ENCODE data around the gene ETV6. TPM values are rescaled to one million over a fixed set of nuclear protein-coding genes. Genes with fewer than 3 reads are reported as not detected.

Gene ETV6
- total RNA-seq, 1 donor from 2014 or later: 33.4 TPM

- Mint-ChIP-seq H3K36me3 (ENCODE audit: low read depth) (peaks cover 6% of the 10 kb centered on the region), H3K4me3 (ENCODE audit: unreplicated experiment) (no peak overlapping the region), H3K27ac (ENCODE audit: unreplicated experiment) (peak overlapping the region; percentile 90), H3K27me3 (ENCODE audit: low read depth) (no peaks in the 10 kb centered on the region), H3K4me1 (ENCODE audit: low read depth) (peaks cover 80% of the 10 kb centered on the region), H3K9me3 (ENCODE audit: low read depth) (no peaks in the 10 kb centered on the region)
- DNase-seq (ENCODE audit: low spot score): no peak
- TF ChIP-seq CTCF (IDR thresholded peaks at IDR 0.05): no peak
Observed at GRCh38 chr12:11756022-11756421, 106.5 kb downstream of the ETV6 start.

GRCh38 chr12:11756523-11756922 is 107.0 kb downstream of the ETV6 start:
- Mint-ChIP-seq H3K4me1 (ENCODE audit: low read depth) (peaks cover 77% of the 10 kb centered on the region), H3K27ac (ENCODE audit: unreplicated experiment) (peak overlapping the region; percentile 90), H3K27me3 (ENCODE audit: low read depth) (no peaks in the 10 kb centered on the region), H3K9me3 (ENCODE audit: low read depth) (no peaks in the 10 kb centered on the region), H3K4me3 (ENCODE audit: unreplicated experiment) (no peak overlapping the region), H3K36me3 (ENCODE audit: low read depth) (peaks cover 6% of the 10 kb centered on the region)
- DNase-seq (ENCODE audit: low spot score): no peak
- no peak for TF ChIP-seq CTCF (IDR thresholded peaks at IDR 0.05)

- TF ChIP-seq CTCF (IDR thresholded peaks at IDR 0.05): no peak
- Mint-ChIP-seq H3K27me3 (ENCODE audit: low read depth) (no peaks in the 10 kb centered on the region), H3K27ac (ENCODE audit: unreplicated experiment) (peak overlapping the region; percentile 81), H3K36me3 (ENCODE audit: low read depth) (peaks cover 6% of the 10 kb centered on the region), H3K9me3 (ENCODE audit: low read depth) (no peaks in the 10 kb centered on the region), H3K4me3 (ENCODE audit: unreplicated experiment) (no peak overlapping the region), H3K4me1 (ENCODE audit: low read depth) (peaks cover 75% of the 10 kb centered on the region)
- DNase-seq (ENCODE audit: low spot score): no peak
Observed at GRCh38 chr12:11757095-11757494, 107.6 kb downstream of the ETV6 start.

GRCh38 chr12:11757531-11757930 is 108.1 kb downstream of the ETV6 start:
- Mint-ChIP-seq H3K4me3 (ENCODE audit: unreplicated experiment) (no peak overlapping the region), H3K27ac (ENCODE audit: unreplicated experiment) (no peak overlapping the region), H3K36me3 (ENCODE audit: low read depth) (peaks cover 6% of the 10 kb centered on the region), H3K9me3 (ENCODE audit: low read depth) (no peaks in the 10 kb centered on the region), H3K4me1 (ENCODE audit: low read depth) (peaks cover 79% of the 10 kb centered on the region), H3K27me3 (ENCODE audit: low read depth) (no peaks in the 10 kb centered on the region)
- TF ChIP-seq CTCF (IDR thresholded peaks at IDR 0.05): no peak
- DNase-seq (ENCODE audit: low spot score): no peak

GRCh38 chr12:11758087-11758486 is 108.6 kb downstream of the ETV6 start:
- DNase-seq (ENCODE audit: low spot score): no peak
- H3K9me3 Mint-ChIP-seq (ENCODE audit: low read depth): no peaks in the 10 kb centered on the region
- H3K27me3 Mint-ChIP-seq (ENCODE audit: low read depth): no peaks in the 10 kb centered on the region
- no peak overlapping the region for H3K4me3 Mint-ChIP-seq (ENCODE audit: unreplicated experiment)
- H3K4me1 Mint-ChIP-seq (ENCODE audit: low read depth): peaks cover 79% of the 10 kb centered on the region
- peaks cover 6% of the 10 kb centered on the region for H3K36me3 Mint-ChIP-seq (ENCODE audit: low read depth)
- no peak overlapping the region for H3K27ac Mint-ChIP-seq (ENCODE audit: unreplicated experiment)
- TF ChIP-seq CTCF (IDR thresholded peaks at IDR 0.05): no peak
